Spleen (tissue), 7 donors: ENCODE measurements around the gene ENO3.

ENCODE experiments used
- CTCF ChIP-seq, 11 experiments: fragments of 200-600 bp in 7 of 11; fragments of 450-650 bp in 4 of 11; sonication (generic) in 4 of 11; IDR thresholded peaks in 8 of 11; conservative IDR thresholded peaks in 3 of 11; 1 replicate in 7 of 11; 2 replicates in 4 of 11; pipeline versions ENCODE4 v1.4.0 to v1.8.0; 2016 to 2021; ENCODE audit warnings: antibody characterized with exemption in 11 of 11, inconsistent platforms in 4 of 11, mild to moderate bottlenecking in 1 of 11
- POLR2A ChIP-seq, 3 donors: fragments of 450-650 bp; IDR thresholded peaks; one replicate each; pipeline ENCODE4 v1.5.1; 2017; ENCODE audit warnings: antibody characterized with exemption in 3 of 3, mild to moderate bottlenecking in 1 of 3
- donor health status: DM: no; HTN: no; CAD: no; lungs with moderate emphysema.
- donor health status: DM: no; HTN: no; CAD: no.
- donor health status: DM: no; HTN: no; CAD: no.

GRCh38 chr17:4951486-4951885, 567 bp downstream of the ENO3 start:
- TF ChIP-seq CTCF (IDR thresholded peaks at IDR 0.05 in 8 of 11, conservative IDR thresholded peaks at IDR 0.05 in 3 of 11) (no peak), POLR2A (IDR thresholded peaks at IDR 0.05) (no peak)
